ENCODE data around the gene NUP35. TPM values are rescaled to one million over a fixed set of nuclear protein-coding genes. Genes with fewer than 3 reads are reported as not detected.

Gene NUP35
- total and polyA plus RNA-seq, 2 experiments from 2014 or later: 57.4 to 65.3 TPM

GRCh38 chr2:183195397-183195796, 71.2 kb downstream of the NUP35 start (continued):
- no peak for TF ChIP-seq ZNF462 (CRISPR knock-in tag; IDR thresholded peaks at IDR 0.05)

DNA sequence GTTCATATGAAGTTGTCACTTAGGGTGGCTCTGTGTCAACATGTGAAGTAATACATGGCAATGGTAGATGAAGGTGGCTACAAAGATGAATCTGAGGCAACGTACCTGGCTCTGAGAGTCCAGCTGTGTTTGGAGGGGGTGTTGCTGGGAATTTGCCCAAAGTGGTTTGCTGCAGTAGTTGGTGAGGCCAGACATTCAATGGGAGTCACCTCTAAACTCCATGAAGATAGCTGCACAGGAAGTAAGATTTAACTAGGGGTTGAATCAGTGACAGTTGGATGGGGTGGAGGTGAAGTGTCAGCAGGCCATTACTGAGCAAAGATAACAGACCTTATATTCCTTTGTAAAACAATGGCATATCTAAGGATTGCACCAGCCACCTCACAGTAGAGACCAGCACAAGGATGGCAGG, 71.8 kb downstream of the NUP35 start:
- no peaks in the 10 kb centered on the region for H3K4me1 ChIP-seq (ENCODE audit: insufficient read depth)
- no peaks in the 10 kb centered on the region for H3K79me2 ChIP-seq (replicated peaks; ENCODE audit: insufficient read depth)
- H3K27ac Mint-ChIP-seq: no peak overlapping the region

More for the DNA sequence above, 71.8 kb downstream of the NUP35 start:
- no peak overlapping the region for H3K27ac ChIP-seq (ENCODE audit: low read depth)
- no peak overlapping the region for H3K4me3 ChIP-seq
- Mint-ChIP-seq H3K27me3 (ENCODE audit: insufficient read depth, low read depth, poor library complexity) (peaks cover 6% of the 10 kb centered on the region), H3K9me3 (no peaks in the 10 kb centered on the region), H3K4me1 (no peaks in the 10 kb centered on the region), H3K36me3 (ENCODE audit: low read depth) (no peaks in the 10 kb centered on the region; the same call in 2 of the 3 replicates), H3K4me3 (no peak overlapping the region)
- ATAC-seq (no peak), DNase-seq (ENCODE audit: low spot score) (no peak)
- no peaks in the 10 kb centered on the region for H3K27me3 ChIP-seq (ENCODE audit: insufficient read depth)
- H2AFZ ChIP-seq: no peak overlapping the region
- H3K36me3 ChIP-seq (ENCODE audit: insufficient read depth): no peaks in the 10 kb centered on the region
- H3F3A ChIP-seq (replicated peaks; ENCODE audit: low read depth): no peaks in the 10 kb centered on the region
- no peak overlapping the region for H3K4me2 ChIP-seq
- 0 out of 2 replicates have a peak, but pooled peaks cover 4% of the 10 kb centered on the region for H4K20me1 ChIP-seq (replicated peaks; ENCODE audit: insufficient read depth)
- TF ChIP-seq ZNF114 (CRISPR knock-in tag; IDR thresholded peaks at IDR 0.05): no peak
- no peak for TF ChIP-seq JUNB (IDR thresholded peaks at IDR 0.05; ENCODE audit: unreplicated experiment)
- no peak for TF ChIP-seq POLR2AphosphoS5 (IDR thresholded peaks at IDR 0.05; ENCODE audit: low read depth)
- TF ChIP-seq, protein P1, sequence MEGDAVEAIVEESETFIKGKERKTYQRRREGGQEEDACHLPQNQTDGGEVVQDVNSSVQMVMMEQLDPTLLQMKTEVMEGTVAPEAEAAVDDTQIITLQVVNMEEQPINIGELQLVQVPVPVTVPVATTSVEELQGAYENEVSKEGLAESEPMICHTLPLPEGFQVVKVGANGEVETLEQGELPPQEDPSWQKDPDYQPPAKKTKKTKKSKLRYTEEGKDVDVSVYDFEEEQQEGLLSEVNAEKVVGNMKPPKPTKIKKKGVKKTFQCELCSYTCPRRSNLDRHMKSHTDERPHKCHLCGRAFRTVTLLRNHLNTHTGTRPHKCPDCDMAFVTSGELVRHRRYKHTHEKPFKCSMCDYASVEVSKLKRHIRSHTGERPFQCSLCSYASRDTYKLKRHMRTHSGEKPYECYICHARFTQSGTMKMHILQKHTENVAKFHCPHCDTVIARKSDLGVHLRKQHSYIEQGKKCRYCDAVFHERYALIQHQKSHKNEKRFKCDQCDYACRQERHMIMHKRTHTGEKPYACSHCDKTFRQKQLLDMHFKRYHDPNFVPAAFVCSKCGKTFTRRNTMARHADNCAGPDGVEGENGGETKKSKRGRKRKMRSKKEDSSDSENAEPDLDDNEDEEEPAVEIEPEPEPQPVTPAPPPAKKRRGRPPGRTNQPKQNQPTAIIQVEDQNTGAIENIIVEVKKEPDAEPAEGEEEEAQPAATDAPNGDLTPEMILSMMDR (conservative IDR thresholded peaks at IDR 0.05; ENCODE audit: low read depth in 2 of 2): no peak
- no peak for TF ChIP-seq CREB1 (CRISPR knock-in tag; IDR thresholded peaks at IDR 0.05; ENCODE audit: low read depth)
- TF ChIP-seq NANOG (IDR thresholded peaks at IDR 0.05; ENCODE audit: borderline replicate concordance): no peak
- TF ChIP-seq EZH2phosphoT487 (IDR thresholded peaks at IDR 0.05; ENCODE audit: unreplicated experiment): no peak
- no peak for TF ChIP-seq ETS1 (IDR thresholded peaks at IDR 0.05)
- TF ChIP-seq REST (IDR thresholded peaks at IDR 0.05; ENCODE audit: unreplicated experiment): no peak
- no peak for TF ChIP-seq EZH2 (IDR thresholded peaks at IDR 0.05; ENCODE audit: low read depth, unreplicated experiment)
- TF ChIP-seq ZNF331 (CRISPR knock-in tag; IDR thresholded peaks at IDR 0.05; ENCODE audit: low read depth): no peak
- H3K9me2 ChIP-seq (ENCODE audit: insufficient read depth): no peaks in the 10 kb centered on the region

Measured in GM23338 (cell line).